Retinal pigment epithelial cell (primary cell): ENCODE measurements around the gene ERGIC1.

Experiments
- DNase-seq: peaks from one replicate; pipeline ENCODE4 v3.0.0-alpha.2; 2010; ENCODE audit warnings: low read depth
- H3K4me3 ChIP-seq: 2 replicates; pipeline ENCODE4 v1.5.1; 2011; ENCODE audit warnings: mild to moderate bottlenecking, low read length, control low read depth, moderate library complexity
- CTCF ChIP-seq: conservative IDR thresholded peaks from 2 replicates; pipeline ENCODE4 v1.5.1; 2011; ENCODE audit warnings: low read depth, low read length, control low read depth, inconsistent platforms

The ERGIC1 gene

GRCh38 chr5:172926796-172927195 lies 92.7 kb downstream of the ERGIC1 start:
- no peak for TF ChIP-seq CTCF
- no peak overlapping the region for H3K4me3 ChIP-seq
- no peak for DNase-seq

GRCh38 chr5:172929371-172929838 lies 95.4 kb downstream of the ERGIC1 start:
- DNase-seq, result no peak
- no peak overlapping the region for H3K4me3 ChIP-seq
- TF ChIP-seq CTCF, result no peak

GRCh38 chr5:172931001-172931536 lies 97.0 kb downstream of the ERGIC1 start:
- H3K4me3 ChIP-seq, result no peak overlapping the region
- TF ChIP-seq CTCF, result no peak
- DNase-seq, result peak; percentile 97

- DNase-seq, result no peak
- H3K4me3 ChIP-seq, result no peak overlapping the region
- peak; percentile 90 for TF ChIP-seq CTCF
Measured at GRCh38 chr5:172932313-172933017, 98.4 kb downstream of the ERGIC1 start.

- no peak overlapping the region for H3K4me3 ChIP-seq
- no peak for TF ChIP-seq CTCF
- DNase-seq, result no peak
Measured at GRCh38 chr5:172933238-172933637, 99.2 kb downstream of the ERGIC1 start.

GRCh38 chr5:172935096-172935495 lies 101.0 kb downstream of the ERGIC1 start:
- no peak for TF ChIP-seq CTCF
- no peak overlapping the region for H3K4me3 ChIP-seq
- no peak for DNase-seq

GRCh38 chr5:172936401-172936800 lies 102.3 kb downstream of the ERGIC1 start:
- DNase-seq, result no peak
- H3K4me3 ChIP-seq, result no peak overlapping the region
- no peak for TF ChIP-seq CTCF
